HG03460 (cell line): Measurements from ENCODE around the gene EFNA5.
A peak's percentile ranks its signal among the peaks of the same experiment; 100 is the strongest.

Experiments
- ATAC-seq: cut with Tn5 transposase; IDR thresholded peaks from one replicate; pipeline ENCODE4 v1.9.1; 2021; ENCODE audit not compliant: unreplicated experiment

Gene EFNA5

DNA sequence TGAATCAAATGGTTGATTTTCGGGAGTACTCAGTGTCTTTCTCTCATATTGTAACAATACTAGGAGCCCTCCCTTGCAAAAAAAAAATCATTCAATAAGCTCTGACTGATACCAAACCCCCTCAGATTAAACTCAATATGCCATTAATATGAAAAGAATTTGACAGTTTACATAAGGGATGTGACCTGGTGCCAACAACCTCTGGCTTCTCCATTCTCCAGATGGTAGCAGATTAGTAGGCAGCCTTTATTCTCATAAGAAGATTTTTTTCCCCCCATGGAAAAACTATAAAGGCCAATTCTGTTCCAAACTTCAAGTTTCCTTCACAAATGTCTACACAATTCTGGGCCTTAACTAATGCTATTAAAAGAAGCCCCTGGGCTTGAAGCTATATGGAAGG, 96.5 kb downstream of the EFNA5 start:
- ATAC-seq = no peak

DNA sequence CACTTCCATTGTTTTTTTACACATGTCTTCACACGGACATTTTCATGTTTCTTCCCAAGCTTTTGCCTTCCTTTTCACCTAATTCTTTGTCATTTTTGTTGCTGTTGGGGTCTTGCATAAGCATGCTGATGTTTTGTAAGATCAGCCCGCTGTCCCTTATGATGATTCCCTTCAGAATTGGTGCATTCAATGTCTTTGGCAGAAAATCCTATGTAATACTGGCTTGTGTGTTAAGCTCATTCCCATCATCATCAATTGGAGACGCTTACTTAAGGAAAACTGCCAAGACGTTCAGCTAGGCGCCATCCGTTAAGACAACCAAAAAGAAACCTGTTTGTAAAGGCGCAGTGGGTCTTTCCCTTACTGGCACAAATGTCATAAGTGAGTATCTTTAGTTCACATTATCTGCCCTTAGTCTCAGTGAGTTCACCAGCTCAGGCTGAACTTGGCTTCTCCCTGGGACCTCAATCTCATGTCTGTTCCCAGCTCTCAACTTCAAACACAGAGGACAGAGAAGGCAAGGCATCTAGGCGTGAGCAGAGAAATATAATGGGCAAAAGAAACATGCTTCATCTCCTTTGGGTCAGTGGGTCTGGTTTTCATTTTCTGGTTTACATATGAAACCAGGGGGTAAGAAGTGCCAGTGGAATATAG, 97.9 kb downstream of the EFNA5 start:
- ATAC-seq = no peak

GRCh38 chr5:107571621-107572536, 98.9 kb downstream of the EFNA5 start:
- peak; percentile 51 for ATAC-seq

DNA sequence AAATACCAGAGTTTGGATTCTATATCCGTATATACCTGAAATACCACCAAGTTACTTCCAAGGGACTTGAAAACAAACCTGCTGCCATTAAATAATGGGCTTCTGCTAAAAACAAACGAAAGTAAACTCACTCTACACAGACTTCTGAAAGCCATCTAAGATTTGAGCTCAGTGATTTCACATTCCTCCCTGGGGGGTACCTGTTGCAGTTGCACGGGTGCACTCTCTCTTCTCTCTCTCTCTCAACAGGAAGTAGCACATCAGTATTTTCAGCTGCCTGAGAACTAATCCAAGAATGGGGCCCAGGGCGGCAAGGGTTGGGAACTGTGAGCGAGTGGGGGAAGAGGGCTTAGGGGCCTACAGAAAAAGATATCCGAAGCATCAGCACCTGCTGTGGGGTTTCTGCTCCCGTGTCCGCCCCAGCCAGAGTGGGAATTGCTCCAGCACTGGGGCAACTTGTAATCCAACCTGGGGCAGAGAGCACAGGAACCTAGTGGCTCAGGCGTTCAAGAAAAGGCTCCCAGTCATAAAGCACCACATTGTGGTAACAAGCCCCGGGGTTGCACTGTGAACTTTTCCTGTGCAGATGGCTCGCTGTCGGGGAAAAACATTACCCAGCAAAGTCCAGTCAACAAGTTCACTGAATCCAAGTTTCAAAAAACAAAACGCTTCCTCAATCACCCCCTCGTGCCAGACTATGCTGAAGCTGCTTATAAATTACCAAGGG, 99.8 kb downstream of the EFNA5 start:
- ATAC-seq = peak; percentile 86

DNA sequence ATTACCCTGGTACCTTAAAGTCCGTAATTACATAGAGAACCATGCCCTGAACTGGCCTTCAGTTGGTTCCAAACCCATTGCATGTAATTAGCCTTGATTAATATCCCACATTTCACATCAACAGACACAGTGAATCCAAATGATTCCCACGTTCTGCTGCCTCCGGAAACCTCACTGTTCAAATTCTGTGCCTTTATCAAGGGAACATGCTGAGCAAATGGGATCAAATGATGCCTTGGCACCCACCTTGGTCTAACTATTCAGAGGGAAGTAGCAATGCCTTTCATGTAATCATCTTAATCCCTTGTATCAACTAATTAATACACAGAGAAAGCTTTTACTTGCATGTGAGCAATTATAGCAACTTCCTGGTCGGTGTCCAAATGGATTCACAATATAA, 100.6 kb downstream of the EFNA5 start:
- no peak for ATAC-seq

- no peak for ATAC-seq
Observed at GRCh38 chr5:107567901-107568671, 102.7 kb downstream of the EFNA5 start.

DNA sequence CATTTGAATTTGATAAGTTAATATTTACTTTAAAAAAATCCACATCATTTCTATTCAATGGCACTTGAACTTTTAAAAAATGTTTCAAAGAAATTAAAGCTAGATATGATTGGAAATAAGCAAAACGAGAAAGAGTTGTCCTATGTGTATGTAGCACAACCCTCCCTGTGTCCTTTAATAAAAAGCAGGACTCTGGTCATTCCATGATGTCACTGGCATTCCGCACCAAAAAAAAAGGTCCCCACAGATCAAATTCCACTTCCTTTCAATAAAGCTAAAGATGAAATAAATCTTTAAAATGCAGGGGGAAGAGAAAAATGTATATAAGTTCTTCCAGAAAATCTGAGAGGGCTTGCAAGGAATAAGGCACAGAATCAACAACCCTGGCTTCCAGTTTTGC, 103.8 kb downstream of the EFNA5 start:
- no peak for ATAC-seq

DNA sequence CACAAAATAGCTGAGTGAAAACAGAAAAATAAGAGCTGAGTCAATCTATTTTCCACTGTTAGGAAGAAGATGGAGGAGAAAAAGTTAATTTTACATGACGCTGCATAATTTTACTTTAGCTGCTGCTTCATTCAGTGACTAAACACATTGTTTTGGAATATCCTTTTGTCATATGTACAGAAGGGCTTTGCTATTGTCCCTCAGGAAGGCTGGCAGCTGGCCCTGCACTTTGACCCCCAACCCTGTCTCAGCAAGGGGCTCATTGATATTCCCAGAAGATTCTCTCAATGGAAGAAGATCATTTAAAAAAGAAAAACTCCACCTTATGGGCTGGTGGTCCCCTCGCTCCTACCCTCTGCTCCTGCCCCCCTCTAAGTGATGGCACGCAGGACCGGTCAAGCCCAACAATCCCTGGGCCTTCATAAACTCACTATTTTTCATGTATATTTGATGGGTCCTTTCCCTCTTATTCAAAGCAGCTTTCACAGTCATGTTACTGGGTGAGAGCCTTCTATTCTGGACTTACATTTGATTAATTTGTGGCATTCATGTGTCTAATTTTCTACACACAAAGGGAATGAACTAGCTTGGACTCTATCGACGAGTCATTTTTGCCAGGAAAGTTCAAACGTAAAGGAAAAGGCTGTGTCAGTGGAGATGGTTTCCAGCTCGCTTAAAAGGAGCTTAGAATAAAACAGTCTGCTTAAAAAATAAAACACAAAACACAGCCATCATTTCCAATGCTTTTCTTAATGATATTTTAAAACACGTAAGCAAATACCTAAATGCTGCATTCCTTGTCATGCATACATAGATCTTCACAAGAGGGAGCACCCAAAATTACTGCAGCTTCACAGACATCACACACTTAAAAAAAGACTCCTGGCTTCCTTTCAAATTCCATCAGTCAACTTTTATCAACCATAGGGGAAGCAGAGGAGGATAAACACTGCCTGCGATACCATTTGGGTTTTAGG, 104.7 kb downstream of the EFNA5 start:
- no peak for ATAC-seq

DNA sequence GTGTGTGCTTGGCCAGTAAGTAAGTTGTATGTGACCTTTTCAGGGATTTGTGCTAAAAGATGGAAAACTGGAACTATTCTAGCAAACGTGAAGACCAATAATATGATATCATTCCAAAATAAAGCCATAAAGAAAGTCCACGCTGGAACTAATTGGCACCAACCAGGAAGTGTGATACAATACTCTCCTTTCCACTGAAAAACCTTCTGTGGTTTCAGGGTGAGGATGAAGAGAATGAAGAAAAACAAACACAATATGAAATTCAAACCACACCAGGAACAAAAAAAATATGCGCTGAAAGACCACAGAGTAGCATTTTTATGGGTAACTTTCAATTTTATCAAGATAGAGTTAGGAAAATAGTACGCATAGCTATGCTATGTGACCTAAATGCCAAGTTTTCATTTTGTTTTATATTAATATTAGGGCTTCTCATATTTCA, 105.8 kb downstream of the EFNA5 start:
- no peak for ATAC-seq

- ATAC-seq = no peak
Observed at GRCh38 chr5:107563959-107564544, 106.7 kb downstream of the EFNA5 start.

- ATAC-seq = no peak
Observed at GRCh38 chr5:107560377-107560776, 110.4 kb downstream of the EFNA5 start.

DNA sequence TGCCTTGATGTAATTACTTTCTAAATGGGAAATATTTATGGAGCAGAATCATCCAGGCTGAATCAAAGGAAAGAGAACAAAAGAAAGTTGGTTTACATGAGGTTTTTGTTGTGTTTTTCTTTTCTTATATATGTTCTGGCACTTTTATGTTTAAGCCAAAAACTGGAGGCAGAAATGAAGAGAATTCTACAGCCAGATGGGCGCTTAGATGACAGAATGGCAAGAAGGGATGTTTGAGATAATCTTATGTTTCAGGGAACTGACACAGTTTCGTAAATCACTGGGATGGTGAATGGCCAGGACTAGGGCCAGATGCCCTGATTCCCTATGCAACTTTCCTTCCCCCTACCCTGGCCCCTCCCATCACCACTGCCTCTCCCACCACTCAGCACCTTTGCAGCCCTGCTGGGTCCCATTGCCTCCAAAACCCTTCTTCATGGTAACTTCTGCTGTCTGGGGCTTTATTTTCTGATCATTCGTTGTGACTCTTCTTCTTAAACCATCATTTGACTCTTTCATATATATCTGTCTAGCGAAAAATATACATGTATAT, 111.8 kb downstream of the EFNA5 start:
- no peak for ATAC-seq

DNA sequence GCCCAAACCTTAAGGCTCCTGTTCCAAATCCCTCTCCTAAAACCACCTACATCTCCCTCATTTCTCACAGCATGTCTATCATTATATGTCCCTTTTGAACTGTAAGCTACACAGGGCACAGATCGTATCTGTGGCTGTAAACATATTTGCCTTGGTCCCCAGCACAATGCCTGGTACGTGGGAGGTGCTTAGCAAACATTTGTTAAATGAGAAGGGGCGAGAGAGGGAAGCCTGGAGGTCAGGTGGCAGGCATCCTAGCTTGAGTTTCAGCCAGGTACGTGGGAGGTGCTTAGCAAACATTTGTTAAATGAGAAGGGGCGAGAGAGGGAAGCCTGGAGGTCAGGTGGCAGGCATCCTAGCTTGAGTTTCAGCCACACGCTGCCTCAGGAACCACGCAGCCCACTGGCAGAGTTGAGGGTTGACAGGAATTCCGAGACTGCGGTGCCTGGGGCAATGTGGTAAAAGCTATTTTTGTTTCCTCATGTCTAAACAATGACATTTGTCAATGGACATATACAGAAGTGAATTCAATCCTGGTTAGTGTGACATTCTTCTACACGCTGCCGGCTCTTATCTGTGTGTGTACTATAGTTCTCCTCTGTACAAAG, 113.6 kb downstream of the EFNA5 start:
- no peak for ATAC-seq

GRCh38 chr5:107556575-107556974, 114.2 kb downstream of the EFNA5 start:
- ATAC-seq = no peak

GRCh38 chr5:107555425-107556090, 115.2 kb downstream of the EFNA5 start:
- no peak for ATAC-seq

DNA sequence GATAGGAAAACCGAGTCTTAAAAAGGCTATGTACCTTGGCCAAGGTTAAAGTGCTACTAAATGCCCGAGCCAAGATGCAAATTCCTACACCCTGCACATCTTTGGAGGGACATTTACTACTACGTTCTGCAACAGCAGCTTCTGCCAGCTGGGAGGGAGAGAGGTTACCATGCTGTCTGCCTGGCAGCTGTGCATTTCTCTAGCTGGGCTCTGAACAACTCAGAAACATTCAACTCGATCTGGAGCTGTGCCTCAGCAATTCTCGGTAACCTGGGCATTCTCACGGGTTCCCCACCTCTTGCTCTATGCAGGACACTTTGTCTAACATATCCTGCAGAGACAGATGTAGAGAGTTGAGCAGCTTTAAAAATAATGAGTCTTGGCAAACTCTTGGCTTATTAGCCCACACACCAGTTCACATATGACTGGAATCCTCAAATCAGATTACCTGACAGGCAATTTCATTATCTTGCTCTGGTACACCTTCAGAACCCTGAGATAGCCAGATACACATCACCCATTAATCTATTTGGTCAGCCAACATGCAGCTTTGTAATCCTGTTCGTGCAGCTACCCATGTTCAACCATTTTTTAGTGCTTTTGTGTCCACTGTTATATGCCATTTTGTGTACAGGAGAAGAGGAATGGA, 115.8 kb downstream of the EFNA5 start:
- ATAC-seq = no peak

- no peak for ATAC-seq
Observed at GRCh38 chr5:107553117-107553555, 117.6 kb downstream of the EFNA5 start.

DNA sequence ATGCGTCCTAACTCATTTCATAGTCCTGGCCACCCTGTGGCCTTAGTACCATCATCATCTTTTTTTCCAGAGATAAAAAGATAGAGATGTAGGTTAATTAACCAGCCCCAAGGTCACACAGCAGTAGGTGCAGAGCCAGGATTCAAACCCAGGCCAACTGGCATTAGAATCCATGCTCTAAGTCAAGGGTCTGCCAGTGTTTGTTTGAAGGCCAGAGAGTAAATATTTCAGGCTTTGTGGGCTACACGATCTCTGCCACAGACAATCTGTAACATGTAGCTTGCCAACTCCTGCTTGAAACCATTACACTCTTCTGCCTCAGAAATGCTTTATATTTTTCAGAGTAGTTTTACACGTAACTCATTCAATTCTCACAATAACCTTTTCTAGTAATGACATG, 119.6 kb downstream of the EFNA5 start:
- ATAC-seq = no peak
